ENCODE results near the gene PCSK4. TPM values are rescaled to one million over a fixed set of nuclear protein-coding genes. Genes with fewer than 3 reads are reported as not detected.

Gene PCSK4
- total and polyA plus RNA-seq, 9 of the 15 experiments (the other 6 are each of a cell fraction or from before 2014, with no cell fraction given), result 0.01 to 9.1 (median 2.1) TPM; not detected in 1

GRCh38 chr19:1435378-1435989, 54.7 kb downstream of the PCSK4 start:
- POLR2A ChIA-PET, result interaction anchor here (0.8 to 7.0 kb wide), 3 partner anchors 8 to 343 kb away, joined by 3 to 52 read pairs (median 6); no protein-coding TSS in a partner anchor
- CTCF ChIA-PET (ENCODE audit: low intra/inter-chr PET ratio), result no interaction called here
- no peak overlapping the region for H3K4me2 ChIP-seq (ENCODE audit: insufficient read depth, low read length)
- peaks cover 18 to 79% of the 10 kb centered on the region in 2 experiments; a peak in 4 of 5 replicates for H3K4me1 ChIP-seq (replicated peaks in 1 of 2; ENCODE audit: control insufficient read depth in 2 of 2, insufficient read depth in 2 of 2, low read length in 2 of 2)
- peaks cover 35% of the 10 kb centered on the region for H4K20me1 ChIP-seq (replicated peaks; ENCODE audit: control insufficient read depth, insufficient read depth, low read length)
- in situ Hi-C loops (cut with MboI) (no loop called here), intact Hi-C loops (cut with micrococcal nuclease) (no loop called here)
- DNase-seq (ENCODE audit: extremely low read depth in 1 of 4, low spot score in 3 of 4) (peak in 1 of 4 experiments; percentile 55), ATAC-seq (no peak), FAIRE-seq (no peak)
- no peak overlapping the region for H2AFZ ChIP-seq (ENCODE audit: low read depth, low read length)
- H3K27me3 ChIP-seq (ENCODE audit: control insufficient read depth in 2 of 2, insufficient read depth in 2 of 2, low read length in 2 of 2), result no peaks in the 10 kb centered on the region
- peak overlapping the region; percentile 71 for H3K27ac ChIP-seq (ENCODE audit: extremely low read depth, low read depth, low read length)
- peak overlapping the region in 1 of 2 experiments; percentile 86; a peak in 2 of 4 replicates for H3K9ac ChIP-seq (ENCODE audit: insufficient read depth in 1 of 2, low read depth in 2 of 2, low read length in 2 of 2)
- H3K9me1 ChIP-seq (ENCODE audit: control insufficient read depth, insufficient read depth, low read length), result peaks cover 3% of the 10 kb centered on the region
- peaks cover 62% of the 10 kb centered on the region; the same call in 2 of the 3 replicates for H3K36me3 ChIP-seq (ENCODE audit: control insufficient read depth, insufficient read depth, low read length)
- no TSS peak for BruUV-seq (replicated peaks)
- no peak overlapping the region for H3K4me3 ChIP-seq
- H3K79me2 ChIP-seq (ENCODE audit: control insufficient read depth, insufficient read depth, low read length), result peaks cover 32% of the 10 kb centered on the region
- H3K9me3 ChIP-seq (replicated peaks; ENCODE audit: control insufficient read depth, insufficient read depth, low read depth, low read length), result no peaks in the 10 kb centered on the region
- WGBS (ENCODE audit: insufficient coverage, low coverage, missing lambda C conversion rate), result 60% methylated on average over 21 of the region's 21 CpGs
- no peak for TF ChIP-seq TARDBP (IDR thresholded peaks at IDR 0.05)
- peak; percentile 69; the same call in 1 of the 2 replicates for TF ChIP-seq CC2D1A (IDR thresholded peaks at IDR 0.05)
- 0 out of 2 replicates have a peak, but pooled peaks have one; percentile 42 for TF ChIP-seq KLF1 (tag; IDR thresholded peaks at IDR 0.05)
- TF ChIP-seq CHCHD3 (CRISPR knock-in tag; IDR thresholded peaks at IDR 0.05), result no peak
- TF ChIP-seq WHSC1 (IDR thresholded peaks at IDR 0.05; ENCODE audit: low read length), result no peak
- TF ChIP-seq DLX4 (CRISPR knock-in tag; IDR thresholded peaks at IDR 0.05), result no peak
- no peak for TF ChIP-seq CREB1 (IDR thresholded peaks at IDR 0.05)
- no peak for TF ChIP-seq CREB1 (CRISPR knock-in tag; IDR thresholded peaks at IDR 0.05)
- no peak for TF ChIP-seq RFX1 (IDR thresholded peaks at IDR 0.05)
- peak; percentile 94 for TF ChIP-seq ZBTB33 (CRISPR knock-in tag; IDR thresholded peaks at IDR 0.05)
- no peak for TF ChIP-seq E2F8 (IDR thresholded peaks at IDR 0.05; ENCODE audit: low read depth, partially characterized antibody)
- TF ChIP-seq MEIS2 (IDR thresholded peaks at IDR 0.05; ENCODE audit: partially characterized antibody), result no peak
- TF ChIP-seq SAFB2 (IDR thresholded peaks at IDR 0.05; ENCODE audit: borderline replicate concordance, low read depth, low read length, severe bottlenecking), result no peak
- TF ChIP-seq EWSR1 (IDR thresholded peaks at IDR 0.05; ENCODE audit: borderline replicate concordance, low read depth, partially characterized antibody), result no peak
- TF ChIP-seq CREM (IDR thresholded peaks at IDR 0.05; ENCODE audit: low read depth), result no peak
- TF ChIP-seq POLR2G (IDR thresholded peaks at IDR 0.05; ENCODE audit: low read depth, low read length), result 0 out of 2 replicates have a peak, but pooled peaks have one; percentile 47
- no peak for TF ChIP-seq SMARCA4 (IDR thresholded peaks at IDR 0.05)
- no peak for TF ChIP-seq XRCC4 (IDR thresholded peaks at IDR 0.05; ENCODE audit: extremely low read depth, insufficient read depth, insufficient read length)
- TF ChIP-seq L3MBTL2 (IDR thresholded peaks at IDR 0.05), result peak; percentile 52; the same call in 1 of the 2 replicates
- TF ChIP-seq FUS (optimal IDR thresholded peaks at IDR 0.05; ENCODE audit: low read depth, low read length), result no peak
